HS-5 (cell line): ENCODE measurements around the gene SLAMF7.
"Not testable (repeated sequence)": the region's sequence is repeated elsewhere in the genome, so short reads cannot be mapped to it uniquely, and the experiment has no call there.

Experiments
- DNase-seq: peaks from one replicate; pipeline ENCODE4 v3.0.0-alpha.2; 2012; ENCODE audit warnings: low read depth

The SLAMF7 gene

DNA sequence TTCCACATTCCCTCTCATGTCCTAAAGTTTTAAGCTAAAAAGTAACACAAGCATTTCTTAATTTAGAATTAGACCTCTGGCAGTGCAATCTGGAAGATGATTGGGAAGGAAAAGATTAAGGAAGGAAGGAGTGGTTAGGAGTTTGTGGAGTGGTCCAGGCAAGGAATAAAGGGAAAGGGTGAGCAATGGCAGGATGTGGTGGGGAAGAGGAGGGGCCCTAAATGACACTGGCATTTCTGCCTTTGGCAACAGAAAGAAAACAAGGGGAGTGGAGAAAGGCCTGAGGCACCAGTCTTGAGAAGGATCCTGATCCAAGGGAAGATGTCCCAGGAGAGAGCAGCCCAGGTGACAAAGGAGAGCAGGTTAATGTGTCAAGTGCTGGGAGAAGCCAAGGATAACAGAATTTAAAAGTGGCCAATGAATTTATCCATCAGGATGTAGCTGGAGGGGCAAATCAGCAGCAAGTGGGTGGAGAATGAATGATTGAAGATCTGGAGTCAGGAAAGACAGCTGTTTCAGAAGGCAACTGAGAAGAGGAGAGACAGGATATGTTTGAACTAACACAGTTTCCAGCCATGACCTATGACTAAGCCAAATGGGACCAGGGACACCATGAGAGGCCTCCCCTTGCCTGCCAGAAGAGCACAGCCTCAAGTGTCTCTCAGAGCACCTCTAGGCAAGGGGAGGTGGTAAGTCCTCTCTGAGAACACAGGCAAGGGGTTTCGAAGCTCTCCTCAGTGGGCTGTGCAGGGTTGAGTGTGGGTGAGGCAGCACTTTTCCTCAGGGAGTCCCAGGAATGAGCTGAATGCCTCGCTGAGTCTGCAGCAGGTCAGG lies 36.1 kb downstream of the SLAMF7 start:
- DNase-seq: no peak

GRCh38 chr1:160776178-160776577 lies 37.1 kb downstream of the SLAMF7 start:
- DNase-seq: no peak

DNA sequence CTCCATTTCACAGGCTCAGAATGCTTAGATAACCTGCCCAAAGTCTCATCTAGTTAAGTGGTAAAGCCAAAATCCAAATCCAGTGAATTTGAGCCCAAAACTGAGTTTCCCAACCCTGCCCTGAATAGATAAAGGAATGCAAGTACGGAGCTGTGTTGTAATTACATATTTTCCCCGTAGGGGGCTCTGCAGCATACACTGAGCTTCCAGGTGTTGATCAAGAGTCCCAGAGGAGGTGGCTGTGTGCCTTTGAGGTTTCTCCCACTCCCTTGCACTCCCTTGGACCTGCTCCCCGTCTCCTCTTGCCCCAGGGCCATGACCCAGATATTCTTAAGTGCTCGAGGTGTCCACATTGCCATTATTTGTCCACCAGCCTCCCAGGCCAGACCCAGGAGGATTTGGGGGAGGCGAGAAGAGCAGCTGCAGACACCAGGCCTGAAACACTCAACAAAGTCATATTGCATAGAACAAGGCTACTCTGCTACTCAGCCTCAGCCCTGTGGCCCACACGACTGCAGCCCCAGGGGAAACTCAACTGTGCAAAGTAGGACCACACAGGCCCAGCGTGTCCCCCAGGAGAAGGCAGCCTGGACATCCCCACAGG lies 38.5 kb downstream of the SLAMF7 start:
- DNase-seq: no peak

GRCh38 chr1:160778976-160779375 lies 39.9 kb downstream of the SLAMF7 start:
- DNase-seq: no peak

- DNase-seq: no peak
These were observed 40.8 kb downstream of the SLAMF7 start for GRCh38 chr1:160779626-160780397.

DNA sequence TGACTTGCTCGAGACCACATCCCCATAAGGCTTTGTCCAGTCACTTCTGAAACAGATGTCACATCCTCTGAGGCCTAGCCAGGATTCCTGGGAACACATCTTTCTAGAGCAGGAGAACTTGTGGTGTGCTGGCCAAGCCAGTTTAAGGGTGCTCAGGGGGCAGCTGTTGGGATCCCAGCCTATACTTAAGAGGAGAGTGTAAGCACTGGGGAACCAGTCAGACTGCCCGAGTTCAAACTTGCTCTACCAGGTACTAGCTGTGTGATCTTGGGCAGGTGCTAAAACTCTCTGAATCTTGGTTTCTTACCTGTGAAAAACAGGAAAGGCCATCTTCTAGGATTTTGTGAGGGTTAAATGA lies 41.3 kb downstream of the SLAMF7 start:
- no peak for DNase-seq

DNA sequence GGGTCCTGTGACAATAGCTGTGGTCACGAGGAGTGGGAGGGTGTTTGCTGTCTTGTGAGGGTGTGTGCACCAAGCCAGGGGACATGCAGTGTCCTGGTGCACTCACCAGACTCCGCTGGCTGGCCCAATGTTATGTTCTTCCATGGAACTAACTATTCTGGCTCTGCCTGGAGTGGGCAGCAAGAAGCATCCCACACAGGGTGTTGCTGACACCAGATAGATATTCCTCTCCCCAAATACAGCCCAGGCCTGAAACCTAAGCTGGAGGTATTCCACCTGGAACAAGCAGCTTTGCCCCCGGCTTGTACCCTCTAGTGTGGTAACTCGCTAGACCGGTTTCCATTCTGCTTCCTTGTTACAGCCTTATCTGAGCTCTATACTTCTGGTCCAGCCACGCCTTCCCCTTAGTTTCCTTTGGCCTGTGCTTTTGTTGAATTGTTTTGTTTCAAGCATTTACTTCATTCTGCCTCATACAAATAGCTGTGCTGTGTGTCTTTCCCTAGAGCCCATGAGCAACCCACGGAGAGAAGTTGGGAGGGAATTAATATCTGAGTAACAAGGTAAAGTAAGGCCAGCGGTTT lies 42.2 kb downstream of the SLAMF7 start:
- DNase-seq: no peak

- DNase-seq: no peak
These were observed 43.1 kb downstream of the SLAMF7 start for GRCh38 chr1:160781914-160782689.

DNA sequence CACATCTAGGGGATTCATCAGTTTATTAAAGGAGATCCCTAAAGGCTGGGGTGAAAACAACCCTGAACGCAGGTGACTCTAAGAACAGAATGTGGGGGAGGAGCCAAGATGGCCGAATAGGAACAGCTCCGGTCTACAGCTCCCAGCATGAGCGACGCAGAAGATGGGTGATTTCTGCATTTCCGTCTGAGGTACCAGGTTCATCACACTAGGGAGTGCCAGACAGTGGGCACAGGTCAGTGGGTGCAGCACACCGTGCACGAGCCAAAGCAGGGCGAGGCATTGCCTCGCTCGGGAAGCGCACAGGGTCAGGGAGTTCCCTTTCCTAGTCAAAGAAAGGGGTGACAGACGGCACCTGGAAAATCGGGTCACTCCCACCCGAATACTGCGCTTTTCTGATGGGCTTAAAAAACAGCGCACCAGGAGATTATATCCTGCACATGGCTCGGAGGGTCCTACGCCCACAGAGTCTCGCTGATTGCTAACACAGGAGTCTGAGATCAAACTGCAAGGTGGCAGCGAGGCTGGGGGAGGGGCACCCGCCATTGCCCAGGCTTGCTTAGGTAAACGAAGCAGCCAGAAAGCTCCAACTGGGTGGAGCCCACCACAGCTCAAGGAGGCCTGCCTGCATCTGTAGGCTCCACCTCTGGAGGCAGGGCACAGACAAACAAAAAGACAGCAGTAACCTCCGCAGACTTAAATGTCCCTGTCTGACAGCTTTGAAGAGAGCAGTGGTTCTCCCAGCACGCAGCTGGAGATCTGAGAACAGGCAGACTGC lies 44.1 kb downstream of the SLAMF7 start:
- not testable (repeated sequence) for DNase-seq

DNA sequence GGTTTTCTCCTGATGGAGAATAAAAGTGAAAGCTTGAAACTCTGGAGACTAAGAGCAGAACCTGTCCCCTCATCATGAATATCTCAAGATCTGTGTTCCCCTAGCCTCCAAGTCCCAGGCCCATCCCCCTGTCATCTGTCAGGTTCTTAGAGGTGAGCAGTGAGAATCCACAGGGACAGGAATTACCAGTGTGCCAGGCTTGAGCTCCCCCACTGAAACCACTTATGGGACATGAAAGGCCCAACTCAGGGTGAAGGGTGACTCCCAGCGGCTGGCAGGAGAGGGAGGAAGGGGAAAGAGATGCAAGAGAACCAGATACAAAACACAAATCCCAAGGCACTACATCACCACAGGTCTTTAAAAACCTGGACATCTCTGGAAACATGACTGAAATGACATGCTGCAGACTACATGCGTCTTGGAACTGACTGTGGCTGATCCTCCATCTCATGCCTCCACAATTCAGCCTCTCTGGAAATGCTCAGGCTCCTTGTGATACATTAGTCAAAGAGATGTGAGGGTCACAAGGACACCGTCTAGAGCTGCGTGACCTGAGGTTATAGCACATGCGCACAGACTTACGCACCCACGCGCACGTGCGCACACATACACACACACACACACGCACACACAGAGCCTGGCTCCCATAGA lies 50.1 kb downstream of the SLAMF7 start:
- no peak for DNase-seq

DNA sequence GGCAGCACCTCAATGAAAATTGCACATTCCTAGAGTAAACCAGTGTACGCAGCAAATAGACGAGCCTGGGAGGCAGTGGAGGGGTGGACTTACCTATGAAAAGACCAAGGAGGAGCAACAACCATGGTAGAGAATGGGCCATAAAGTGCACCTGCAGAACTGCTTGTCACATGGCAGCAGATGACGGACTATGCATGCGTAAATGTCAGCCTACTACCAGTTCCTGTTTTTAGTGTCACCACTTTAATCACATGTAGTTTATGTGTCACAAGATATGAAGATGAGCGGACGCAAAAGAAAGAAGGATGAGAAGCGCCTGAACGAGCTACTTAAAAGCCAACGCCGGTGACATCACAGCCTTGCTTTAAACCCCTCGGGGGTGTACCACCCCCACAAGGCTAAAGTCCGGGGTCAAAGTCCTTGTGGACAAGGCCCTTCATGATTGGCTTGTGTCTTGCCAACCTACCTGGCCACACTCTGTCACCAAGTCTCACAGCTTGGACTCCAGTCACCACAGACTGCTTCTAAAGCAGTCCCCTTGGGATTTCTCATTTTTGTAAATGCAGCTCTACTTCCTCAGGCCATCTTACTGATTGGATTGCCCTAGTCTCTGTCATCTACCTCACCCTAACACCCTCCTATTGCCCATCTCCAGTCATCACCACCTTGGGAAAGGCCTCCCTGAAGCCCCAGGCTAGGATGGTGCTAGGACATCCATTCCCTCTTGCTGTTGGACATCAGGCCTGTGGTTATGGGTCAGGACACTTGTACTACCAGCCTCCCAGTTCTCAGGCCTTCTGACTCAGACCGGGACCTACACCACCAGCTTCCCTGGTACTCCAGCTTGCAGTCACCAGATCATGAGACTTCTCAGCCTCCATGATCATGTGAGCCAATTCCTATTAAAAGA lies 50.9 kb downstream of the SLAMF7 start:
- DNase-seq: no peak

- no peak for DNase-seq
These were observed 55.3 kb downstream of the SLAMF7 start for GRCh38 chr1:160794376-160794775.

GRCh38 chr1:160795951-160796383 lies 56.9 kb downstream of the SLAMF7 start, which contains the start of gene LY9:
LY9 (plus strand) TSS chr1:160796174; CDS start chr1:160796188, 14 bp downstream.
- no peak for DNase-seq

- DNase-seq: no peak
These were observed 58.2 kb downstream of the SLAMF7 start for GRCh38 chr1:160797271-160797709.

GRCh38 chr1:160797861-160798273 lies 58.8 kb downstream of the SLAMF7 start:
- DNase-seq: no peak

DNA sequence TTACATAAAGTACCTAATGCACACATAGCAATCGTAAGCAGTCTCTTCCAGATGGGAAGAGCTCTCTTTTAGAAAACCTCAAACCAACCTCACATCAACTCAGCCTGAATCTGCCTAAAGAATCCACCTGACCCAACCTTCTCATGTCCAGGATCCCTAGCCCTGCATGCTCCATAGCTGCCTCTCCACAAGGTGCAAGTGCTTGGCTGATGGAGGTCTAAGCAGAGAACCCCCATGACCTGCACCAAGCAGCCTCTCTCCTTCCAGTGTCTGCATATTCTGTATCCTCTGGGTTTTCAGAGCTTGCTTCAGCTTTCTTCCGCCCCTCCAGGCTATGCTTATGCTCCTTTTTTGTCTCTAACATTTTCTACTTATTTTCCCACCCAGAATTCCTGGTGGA lies 59.4 kb downstream of the SLAMF7 start:
- no peak for DNase-seq

DNA sequence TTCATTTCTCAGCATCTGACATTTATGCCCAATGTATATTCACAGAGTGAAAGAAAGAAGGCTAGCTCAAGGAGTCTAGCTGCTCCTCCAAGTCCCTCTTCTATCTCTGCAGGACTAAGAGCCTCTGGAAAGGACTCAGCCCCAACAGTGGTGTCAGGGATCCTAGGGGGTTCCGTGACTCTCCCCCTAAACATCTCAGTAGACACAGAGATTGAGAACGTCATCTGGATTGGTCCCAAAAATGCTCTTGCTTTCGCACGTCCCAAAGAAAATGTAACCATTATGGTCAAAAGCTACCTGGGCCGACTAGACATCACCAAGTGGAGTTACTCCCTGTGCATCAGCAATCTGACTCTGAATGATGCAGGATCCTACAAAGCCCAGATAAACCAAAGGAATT lies 60.6 kb downstream of the SLAMF7 start:
- no peak for DNase-seq

GRCh38 chr1:160800142-160800541 lies 61.1 kb downstream of the SLAMF7 start:
- no peak for DNase-seq
